PFSK-1 (cell line): ENCODE results near the gene HOXB7.

Experiments used
- FOXP2 ChIP-seq: optimal IDR thresholded peaks from 2 replicates; pipeline ENCODE3; 2011; ENCODE audit warnings: borderline replicate concordance, control low read depth, inconsistent platforms; ENCODE audit not compliant: insufficient read depth; ENCODE audit errors: extremely low read length, extremely low read depth
- POLR2AphosphoS5 ChIP-seq: IDR thresholded peaks from 2 replicates; pipeline ENCODE4 v1.6.1; 2012; ENCODE audit warnings: low read depth, mild to moderate bottlenecking, control low read depth, low read length, moderate library complexity
- SIN3A ChIP-seq: IDR thresholded peaks from 2 replicates; pipeline ENCODE4 v1.6.1; 2012; ENCODE audit warnings: mild to moderate bottlenecking, low read length, moderate library complexity, borderline replicate concordance; ENCODE audit not compliant: insufficient read depth
- TAF1 ChIP-seq: IDR thresholded peaks from 2 replicates; pipeline ENCODE4 v1.6.1; 2012; ENCODE audit warnings: low read length, control low read depth, borderline replicate concordance; ENCODE audit not compliant: insufficient read depth
- TF ChIP-seq, protein P1 (sequence below), 2 experiments: IDR thresholded peaks; 2 replicates each; pipeline versions ENCODE4 v1.6.1 to v1.8.0; 2011 to 2012; ENCODE audit warnings: low read depth in 2 of 2, low read length in 2 of 2, control low read depth in 1 of 2, inconsistent platforms in 1 of 2, mild to moderate bottlenecking in 1 of 2, moderate library complexity in 1 of 2; ENCODE audit not compliant: insufficient read depth in 1 of 2

HOXB7 gene

GRCh38 chr17:48646183-48647102, 35.6 kb upstream of the HOXB7 start:
- no peak for TF ChIP-seq SIN3A
- TF ChIP-seq, protein P1, sequence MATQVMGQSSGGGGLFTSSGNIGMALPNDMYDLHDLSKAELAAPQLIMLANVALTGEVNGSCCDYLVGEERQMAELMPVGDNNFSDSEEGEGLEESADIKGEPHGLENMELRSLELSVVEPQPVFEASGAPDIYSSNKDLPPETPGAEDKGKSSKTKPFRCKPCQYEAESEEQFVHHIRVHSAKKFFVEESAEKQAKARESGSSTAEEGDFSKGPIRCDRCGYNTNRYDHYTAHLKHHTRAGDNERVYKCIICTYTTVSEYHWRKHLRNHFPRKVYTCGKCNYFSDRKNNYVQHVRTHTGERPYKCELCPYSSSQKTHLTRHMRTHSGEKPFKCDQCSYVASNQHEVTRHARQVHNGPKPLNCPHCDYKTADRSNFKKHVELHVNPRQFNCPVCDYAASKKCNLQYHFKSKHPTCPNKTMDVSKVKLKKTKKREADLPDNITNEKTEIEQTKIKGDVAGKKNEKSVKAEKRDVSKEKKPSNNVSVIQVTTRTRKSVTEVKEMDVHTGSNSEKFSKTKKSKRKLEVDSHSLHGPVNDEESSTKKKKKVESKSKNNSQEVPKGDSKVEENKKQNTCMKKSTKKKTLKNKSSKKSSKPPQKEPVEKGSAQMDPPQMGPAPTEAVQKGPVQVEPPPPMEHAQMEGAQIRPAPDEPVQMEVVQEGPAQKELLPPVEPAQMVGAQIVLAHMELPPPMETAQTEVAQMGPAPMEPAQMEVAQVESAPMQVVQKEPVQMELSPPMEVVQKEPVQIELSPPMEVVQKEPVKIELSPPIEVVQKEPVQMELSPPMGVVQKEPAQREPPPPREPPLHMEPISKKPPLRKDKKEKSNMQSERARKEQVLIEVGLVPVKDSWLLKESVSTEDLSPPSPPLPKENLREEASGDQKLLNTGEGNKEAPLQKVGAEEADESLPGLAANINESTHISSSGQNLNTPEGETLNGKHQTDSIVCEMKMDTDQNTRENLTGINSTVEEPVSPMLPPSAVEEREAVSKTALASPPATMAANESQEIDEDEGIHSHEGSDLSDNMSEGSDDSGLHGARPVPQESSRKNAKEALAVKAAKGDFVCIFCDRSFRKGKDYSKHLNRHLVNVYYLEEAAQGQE (IDR thresholded peaks at IDR 0.05; ENCODE audit: insufficient read depth in 1 of 2, low read depth in 2 of 2, low read length in 2 of 2), result no peak
- TF ChIP-seq FOXP2, result no peak
- TF ChIP-seq POLR2AphosphoS5, result no peak
- TF ChIP-seq TAF1, result no peak

DNA sequence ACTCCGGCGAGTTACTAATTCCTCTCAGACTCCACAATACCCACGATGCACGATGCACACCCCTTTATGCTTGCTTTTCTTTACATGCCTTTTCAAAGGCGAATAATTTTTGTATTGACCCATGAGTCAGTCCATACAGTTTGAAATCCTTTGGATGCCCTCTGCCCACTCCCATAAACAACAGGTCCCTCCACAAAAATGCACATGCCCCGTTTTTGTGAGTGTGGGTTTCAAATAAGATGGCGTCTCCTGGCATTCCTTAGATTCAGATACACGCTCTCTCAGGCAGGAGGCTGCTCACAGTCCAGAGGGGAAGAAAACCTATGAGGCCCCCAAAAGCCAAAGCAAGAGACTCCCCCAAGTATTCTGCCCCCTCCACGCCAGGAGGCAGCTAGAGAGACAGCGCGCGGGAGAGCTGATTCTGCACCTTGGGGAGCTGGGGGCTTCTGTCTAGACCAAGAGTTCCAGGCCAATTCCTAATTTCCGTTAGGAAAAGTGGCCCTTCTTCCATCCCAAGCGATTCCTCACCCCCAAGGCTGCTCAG, 34.9 kb upstream of the HOXB7 start:
- TF ChIP-seq FOXP2, result no peak
- TF ChIP-seq POLR2AphosphoS5, result no peak
- TF ChIP-seq, protein P1 (IDR thresholded peaks at IDR 0.05; ENCODE audit: insufficient read depth in 1 of 2, low read depth in 2 of 2, low read length in 2 of 2), result no peak
- no peak for TF ChIP-seq TAF1
- no peak for TF ChIP-seq SIN3A

- TF ChIP-seq SIN3A (no peak), TAF1 (no peak), POLR2AphosphoS5 (no peak), FOXP2 (no peak)
- TF ChIP-seq, protein P1 (IDR thresholded peaks at IDR 0.05; ENCODE audit: insufficient read depth in 1 of 2, low read depth in 2 of 2, low read length in 2 of 2), result no peak
These were observed 34.2 kb upstream of the HOXB7 start for GRCh38 chr17:48644910-48645557.

DNA sequence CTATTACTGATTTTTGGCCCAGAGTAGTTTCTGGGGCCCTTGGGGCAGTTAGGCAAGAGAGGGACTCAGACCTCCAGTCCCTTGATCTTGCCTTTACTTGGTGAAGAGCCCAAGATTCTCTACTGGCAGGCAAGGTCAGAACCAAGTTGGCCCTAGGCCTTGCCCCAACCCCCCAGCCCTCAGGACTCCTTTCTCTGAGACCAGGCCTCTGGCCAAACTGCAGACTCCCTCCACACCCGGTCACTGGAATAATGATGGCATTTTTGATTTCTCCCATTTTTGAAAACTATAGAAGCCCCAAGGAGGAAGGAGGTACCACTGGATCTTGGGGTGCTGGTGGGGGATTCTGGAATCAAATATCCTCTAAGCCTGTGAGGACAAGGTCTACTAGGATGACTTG, 33.3 kb upstream of the HOXB7 start:
- no peak for TF ChIP-seq FOXP2
- no peak for TF ChIP-seq POLR2AphosphoS5
- no peak for TF ChIP-seq TAF1
- no peak for TF ChIP-seq SIN3A
- TF ChIP-seq, protein P1 (IDR thresholded peaks at IDR 0.05; ENCODE audit: insufficient read depth in 1 of 2, low read depth in 2 of 2, low read length in 2 of 2), result no peak
